Femur (tissue), 1 donor: ENCODE results near the gene CFAP53.
"Not testable (repeated sequence)": the region's sequence is repeated elsewhere in the genome, so short reads cannot be mapped to it uniquely, and the experiment has no call there.

Experiments used
- DNase-seq: peaks from one replicate; pipeline ENCODE4 v3.0.0-alpha.2; 2017

Gene CFAP53

DNA sequence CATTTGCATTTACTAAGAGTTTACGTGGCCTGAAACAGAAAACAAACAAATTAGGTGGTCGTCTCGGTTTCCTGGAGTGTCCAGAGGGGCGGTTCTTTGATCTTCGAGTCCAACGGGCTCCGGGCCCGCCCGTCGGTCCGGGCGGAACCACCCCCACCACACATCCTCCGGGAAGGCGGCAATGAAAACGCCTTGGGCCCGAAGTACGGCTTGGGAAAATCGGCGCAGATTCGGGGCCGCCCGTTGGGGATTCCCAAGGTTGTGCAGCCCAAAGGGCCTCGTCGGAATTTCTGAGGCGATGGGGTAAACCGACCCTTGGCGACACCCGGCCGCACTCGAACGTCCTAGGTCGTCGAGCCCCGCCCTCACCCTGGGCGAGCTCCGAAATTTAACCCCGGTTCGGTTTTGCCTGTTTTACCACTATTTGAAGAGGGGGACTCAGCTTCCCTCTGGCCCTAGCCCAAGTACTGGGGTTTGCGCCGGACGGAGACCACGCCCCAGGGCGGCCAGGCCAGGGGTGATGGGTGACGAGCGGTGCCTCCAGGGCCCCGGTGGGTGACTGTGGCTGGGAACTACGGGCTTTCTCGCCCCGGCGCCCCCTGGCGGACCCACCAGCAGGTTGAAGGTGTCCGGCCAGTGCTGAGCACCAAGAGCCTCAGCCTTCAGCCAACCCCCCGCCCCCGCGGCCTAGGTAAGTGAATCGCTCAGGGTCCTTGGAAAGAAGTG is 1.9 kb upstream of the CFAP53 start:
- peak; percentile 81 for DNase-seq

DNA sequence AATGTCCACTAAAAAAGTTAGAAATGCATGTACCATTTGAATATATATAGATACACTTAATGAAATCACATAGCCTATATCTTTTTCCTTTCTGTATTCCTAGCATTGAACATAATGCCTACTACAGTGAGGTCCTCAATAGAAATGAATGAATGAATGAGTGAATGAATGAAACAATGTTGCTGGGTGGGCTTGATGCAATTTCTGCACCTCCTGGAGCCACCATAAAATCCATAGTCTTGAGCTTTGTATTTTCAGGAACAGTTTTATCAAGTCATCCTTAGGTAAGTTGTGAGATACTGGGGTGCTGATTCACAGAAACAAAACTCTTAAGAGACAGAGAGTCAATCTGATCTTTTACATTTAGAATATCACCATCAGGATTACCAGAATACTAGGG is 3.3 kb downstream of the CFAP53 start:
- no peak for DNase-seq

DNA sequence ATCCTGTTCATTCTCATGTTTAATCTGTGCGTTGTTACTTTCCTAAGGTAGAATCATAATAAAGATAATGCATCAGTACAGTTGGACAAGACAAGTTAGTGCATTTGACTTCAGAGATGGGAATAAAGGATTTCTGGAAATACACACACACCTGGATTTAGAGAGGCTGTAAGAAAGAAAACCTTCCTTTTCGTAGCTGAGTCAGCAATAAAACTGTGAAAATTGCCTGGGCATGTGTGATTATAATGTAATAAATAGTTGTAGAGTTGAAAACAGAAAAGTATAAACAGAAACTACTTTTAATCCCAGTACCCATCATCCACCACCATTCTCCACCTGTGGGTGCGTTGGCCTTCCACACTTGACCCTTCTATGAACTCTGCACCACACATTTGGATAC is 15.4 kb downstream of the CFAP53 start:
- no peak for DNase-seq

DNA sequence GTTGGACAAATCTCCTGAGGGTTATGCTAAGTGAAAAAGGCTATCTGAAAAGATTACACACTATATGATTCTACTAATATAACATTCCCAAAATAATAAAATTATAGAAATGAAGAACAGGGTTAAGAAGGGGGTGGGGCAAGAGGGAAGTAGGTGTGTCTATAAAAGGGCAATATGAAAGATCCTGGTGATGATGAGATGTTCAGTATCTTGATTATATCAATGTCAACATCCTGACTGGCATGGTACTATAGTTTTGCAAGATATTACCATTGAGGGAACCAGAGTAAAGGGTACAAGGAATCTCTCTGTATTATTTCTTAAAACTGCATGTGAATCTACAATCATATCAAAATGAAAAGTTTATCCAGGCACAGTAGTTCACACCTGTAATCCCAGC is 16.7 kb downstream of the CFAP53 start:
- DNase-seq: no peak

DNA sequence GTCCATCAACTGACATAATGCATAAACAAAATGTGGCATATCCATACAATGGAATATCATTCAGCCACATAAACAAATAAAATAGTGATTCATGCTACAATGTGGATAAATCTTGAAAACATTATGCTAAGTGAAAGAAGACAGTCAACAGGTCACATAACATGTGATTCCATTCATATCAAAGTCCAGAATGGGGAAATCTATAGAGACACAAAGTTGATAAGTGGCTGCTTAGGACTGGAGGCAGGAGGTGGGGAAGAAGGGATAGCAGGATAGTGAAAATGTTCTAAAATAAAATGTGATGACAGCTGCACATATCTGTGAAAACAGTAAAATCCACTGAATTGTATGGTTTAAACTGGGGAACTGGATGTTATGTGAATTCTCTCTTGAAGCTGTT is 18.7 kb downstream of the CFAP53 start:
- DNase-seq: no peak

DNA sequence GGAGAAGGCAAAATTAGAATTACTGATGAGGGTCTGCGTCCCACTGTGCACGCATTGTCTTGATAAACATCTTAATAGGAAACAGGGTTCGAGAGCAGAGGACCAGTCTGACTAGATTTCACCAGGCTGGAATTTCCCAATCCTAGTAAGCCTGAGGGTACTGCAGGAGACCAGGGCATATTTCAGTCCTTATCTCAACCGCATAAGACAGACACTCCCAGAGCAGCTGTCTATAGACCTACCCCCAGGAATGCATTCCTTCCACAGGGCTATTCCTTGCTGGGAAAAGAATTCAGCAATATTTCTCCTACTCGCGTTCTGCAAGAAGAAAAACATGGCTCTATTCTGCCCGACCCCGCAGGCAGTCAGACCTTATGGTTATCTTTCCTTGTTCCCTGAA is 24.5 kb downstream of the CFAP53 start:
- DNase-seq: not testable (repeated sequence)

DNA sequence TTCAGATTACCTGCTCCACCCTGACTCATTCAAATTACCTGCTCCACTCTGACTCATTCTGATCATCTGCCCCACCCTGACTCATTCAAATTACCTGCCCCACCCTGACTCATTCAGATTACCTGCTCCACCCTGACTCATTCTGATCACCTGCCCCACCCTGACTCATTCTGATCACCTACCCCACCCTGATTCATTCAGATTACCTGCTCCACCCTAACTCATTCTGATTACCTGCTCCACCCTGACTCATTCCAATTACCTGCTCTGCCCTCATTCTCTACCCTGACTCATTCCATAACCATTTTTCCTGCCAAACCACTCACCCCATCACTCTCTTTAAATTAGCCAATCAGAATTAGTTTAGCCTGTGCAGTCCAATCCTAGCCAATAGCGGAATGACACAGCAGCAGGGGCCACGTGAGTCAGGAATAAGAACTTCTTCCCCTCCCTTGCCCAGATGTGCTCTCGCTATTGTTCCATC is 26.2 kb downstream of the CFAP53 start:
- DNase-seq: no peak

DNA sequence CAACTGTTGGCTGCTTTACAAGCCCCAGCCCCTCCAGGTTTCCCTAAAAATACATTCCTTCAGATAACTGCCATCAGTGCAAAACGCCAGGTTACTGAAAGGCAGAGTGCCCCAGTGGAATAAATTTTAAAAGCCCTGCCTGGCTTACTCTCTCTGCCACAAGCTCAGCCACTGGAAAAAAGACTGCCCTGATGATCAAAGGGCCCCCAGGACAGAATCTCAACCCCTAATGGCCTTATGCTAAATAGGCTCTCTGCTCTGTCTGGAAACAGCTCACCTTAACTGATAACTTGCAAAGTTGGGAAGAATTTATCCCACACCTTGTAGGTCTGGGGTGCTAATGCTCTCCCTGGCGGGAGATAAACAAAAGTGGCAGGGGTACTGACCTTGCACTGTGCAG is 33.9 kb downstream of the CFAP53 start:
- DNase-seq: no peak

DNA sequence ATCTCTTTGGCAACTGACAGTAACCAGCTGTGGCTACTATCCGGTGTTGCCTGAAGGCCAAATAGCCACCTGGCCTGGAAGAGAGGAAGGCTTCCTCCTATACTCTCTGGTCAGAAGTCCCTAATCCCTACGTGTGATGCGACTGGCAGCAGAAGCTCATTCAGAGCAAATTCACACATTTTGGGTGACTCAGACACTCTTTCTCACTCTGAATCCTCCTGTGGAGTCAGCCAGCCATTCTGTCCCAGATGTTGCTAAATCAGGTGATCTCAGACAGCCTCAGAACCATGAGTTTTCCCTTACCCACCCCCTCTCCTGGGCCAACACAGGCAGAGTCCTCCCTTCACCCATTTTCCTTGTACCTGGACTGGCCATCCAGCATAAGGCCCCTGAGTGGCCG is 34.7 kb downstream of the CFAP53 start:
- DNase-seq: no peak

DNA sequence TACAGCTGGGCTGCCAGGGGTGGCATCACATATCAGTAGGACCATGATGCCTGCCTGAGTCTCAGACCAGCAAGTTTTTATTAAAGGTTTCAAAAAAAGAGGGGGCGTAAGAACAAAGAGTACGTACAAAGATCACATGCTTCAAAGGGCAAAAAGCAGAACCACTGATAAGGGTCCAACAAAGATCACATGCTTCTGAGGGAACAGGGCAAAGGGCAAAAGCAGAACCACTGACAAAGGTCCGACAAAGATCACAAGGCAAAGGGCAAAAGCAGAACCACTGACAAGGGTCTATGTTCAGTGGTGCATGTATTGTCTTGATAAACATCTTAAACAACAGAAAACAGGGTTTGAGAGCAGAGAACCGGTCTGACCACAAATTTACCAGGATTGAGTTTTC is 46.0 kb downstream of the CFAP53 start:
- DNase-seq: not testable (repeated sequence)

DNA sequence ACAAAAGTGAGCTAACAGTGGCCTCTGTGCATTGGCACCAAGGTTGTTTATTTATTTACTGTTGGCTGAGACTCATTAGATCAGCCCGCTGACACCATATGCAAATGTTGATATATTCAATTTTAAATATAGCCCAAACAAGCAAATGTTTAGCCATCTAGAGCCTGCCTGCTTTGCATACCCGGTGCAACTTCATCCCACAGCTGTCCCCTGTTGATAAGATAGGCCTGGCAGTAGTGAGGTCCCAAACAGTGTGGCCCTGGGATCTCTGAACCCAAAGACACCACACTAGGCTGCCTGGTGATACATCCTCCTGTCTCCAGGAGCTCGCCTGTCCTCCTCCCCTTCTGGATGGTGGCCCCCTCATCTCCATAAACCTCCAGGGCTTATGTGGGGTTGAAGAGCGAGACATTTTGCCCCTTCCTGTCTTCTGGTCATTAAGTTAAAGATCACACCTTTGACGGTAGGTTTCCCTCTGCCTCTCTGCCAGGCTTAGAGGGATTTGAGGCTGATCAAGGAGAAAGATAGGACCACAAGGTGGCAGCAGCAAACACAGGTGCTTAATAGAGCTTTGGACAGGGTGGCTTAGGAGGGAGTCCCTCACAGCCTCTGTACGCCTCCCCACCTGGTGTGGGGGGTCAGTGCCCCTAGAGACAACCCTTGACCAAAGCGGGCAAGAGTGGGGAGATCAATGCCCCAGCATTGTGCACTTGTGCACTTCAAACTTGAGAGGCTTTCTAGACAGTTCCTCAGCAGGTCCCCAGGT is 47.7 kb downstream of the CFAP53 start:
- DNase-seq: no peak

DNA sequence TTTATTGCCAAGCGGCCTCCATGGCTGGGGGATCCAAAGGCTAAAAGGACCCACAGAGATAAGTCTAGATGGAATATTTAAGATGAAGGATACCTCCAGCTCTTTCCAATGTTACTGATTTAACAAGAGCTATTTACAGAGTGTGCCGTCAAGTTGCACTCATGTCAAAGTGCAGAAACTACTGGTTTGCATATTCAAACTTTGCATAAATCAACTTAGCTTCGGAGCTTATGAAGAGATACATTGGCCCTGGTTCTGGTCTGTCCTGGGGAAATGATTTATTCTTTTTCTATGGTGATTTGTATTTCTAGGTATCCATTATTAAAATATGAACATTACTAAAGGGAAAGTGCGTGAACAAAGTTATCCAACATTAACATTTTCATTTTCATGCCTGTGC is 57.0 kb downstream of the CFAP53 start:
- no peak for DNase-seq

DNA sequence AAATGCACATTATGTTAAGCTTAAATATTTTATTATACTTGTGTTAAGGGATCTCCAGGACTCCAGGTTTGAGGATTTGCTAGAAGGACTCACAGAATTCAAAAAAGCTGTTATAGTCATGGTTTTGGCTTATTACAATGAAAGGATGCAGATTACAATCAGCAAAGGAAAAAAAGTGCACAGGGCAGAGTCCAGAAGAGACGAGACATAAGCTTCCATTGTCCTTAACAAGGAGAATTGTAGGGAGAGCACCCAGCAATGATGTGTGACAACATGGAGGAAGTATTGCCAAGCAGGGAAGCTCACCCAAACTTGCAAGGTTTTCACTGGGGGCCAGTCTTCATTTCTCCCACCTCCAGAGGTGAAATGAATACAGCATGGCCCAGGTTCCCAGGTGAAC is 58.6 kb downstream of the CFAP53 start:
- DNase-seq: no peak

DNA sequence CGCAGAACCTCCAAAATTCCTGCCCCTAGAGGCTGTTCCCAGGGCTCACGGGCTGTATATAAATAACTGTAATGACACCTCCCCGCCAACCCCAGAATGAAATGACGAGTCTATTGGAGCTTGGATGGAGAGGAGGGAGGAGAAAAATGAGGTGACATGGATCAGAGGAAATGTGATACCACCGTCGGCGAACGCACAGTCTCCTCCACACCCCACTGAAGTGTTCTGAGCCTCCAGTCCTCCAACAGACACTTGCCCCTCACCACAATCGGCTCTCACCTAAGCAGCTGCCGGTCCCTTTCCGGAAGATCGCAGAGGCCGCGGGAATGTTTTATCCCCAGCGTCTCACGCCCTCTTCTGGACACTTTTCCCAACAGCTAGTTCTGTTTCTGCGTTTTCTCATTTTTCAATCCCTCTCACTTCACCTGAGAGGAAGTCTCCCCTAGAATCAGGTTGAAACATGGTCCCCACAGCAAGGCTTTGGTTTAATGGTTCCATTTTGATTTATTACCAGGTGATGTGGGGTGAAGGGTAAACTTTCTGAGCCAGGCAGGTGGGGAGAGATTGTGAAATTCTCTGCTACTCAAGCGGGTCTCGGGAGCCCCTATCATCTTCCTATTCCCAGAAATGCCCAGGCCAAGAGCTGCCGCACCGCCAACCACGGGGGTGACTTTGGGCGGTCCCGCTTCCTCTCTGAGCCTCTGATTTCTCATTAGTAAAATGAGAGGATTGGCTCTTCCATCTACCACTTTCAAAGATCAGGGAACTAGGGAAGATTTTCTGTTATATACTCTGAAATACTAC is 62.3 kb downstream of the CFAP53 start:
- peak; percentile 48 for DNase-seq

DNA sequence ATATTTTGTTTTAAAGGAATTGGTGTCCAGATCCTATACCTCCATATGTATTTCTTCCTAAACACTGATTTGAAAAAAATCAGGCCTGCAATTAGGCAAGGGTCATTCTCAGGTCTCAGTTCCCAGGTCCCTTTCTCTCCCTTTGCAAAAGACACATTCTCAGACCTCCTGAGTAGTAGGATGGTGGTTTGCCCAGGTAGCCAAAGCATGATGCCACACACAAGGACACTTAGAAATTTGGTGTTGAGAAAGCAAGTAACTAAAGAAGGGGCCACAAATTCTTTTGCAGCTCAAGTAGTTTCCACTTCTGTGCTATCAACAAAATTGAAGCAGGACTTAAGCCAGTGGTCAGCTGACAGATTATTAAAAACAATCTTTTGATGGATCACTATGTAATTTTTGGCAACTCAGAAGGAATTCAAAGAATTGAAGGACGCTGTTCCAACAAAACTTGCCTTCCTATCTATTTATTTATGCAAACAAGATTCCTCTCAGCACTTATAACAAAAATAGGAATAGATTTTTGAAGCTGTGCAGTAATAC is 64.7 kb downstream of the CFAP53 start:
- no peak for DNase-seq

DNA sequence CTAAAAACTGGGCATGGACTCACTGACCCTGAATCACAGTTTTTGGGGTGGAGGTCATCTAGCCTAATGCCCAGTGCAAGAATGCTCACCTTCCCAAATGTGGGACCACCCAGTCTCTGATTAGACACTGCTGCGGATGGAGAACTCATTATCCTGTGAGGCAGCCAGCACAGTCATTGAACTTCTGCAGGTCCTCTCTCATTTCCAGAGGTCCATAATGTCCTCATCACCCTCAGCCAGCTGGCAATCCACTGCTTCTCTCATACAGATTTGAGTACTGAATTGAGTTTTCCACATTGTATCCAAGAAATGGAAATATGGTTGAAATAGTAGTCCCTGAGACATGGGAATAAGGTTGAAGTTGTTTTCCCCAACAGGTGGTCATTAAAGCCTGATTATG is 66.4 kb downstream of the CFAP53 start:
- DNase-seq: peak; percentile 71

DNA sequence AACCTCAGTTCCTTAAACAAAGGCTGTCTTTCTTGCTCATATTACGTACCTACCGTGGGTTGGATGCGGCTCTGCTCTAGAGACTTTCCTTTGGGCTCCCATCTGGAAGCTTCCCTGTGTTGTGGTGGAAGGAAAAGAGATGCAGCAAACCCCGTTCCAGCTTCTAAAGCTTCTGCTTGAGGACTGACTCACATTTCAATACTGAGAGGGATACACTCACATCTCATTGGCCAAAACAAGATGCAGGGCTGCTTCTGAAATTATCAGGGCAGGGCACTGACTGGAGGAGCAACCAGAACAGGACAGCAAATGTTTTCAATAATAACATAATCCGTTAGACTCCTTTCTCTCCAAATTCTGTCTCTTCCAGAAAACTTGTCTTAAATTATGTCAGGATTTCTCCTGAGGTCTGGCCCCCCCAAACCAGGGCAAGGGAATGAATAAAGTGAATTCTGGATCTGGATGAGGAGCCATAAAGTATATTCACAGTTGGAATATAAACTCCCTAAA is 66.9 kb downstream of the CFAP53 start:
- peak; percentile 66 for DNase-seq

DNA sequence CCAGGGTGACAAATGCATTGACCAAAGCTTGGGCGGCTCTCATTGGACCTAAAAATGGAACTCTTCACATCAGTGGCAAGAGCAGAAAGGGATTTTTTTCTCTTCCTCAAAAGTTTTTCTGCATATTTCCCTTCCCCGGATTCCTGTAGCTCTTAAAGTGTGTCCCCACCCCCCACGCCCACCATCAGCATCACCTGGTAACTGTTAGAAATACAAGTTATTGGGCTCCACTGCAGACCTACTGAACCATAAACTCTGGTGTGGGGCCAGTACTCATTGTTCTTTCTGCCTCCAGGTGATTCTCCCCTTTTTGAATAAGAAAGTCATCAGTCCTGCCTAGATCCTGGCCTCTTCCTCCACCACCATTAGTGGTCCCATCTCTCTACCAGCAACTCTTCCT is 70.0 kb downstream of the CFAP53 start:
- no peak for DNase-seq

DNA sequence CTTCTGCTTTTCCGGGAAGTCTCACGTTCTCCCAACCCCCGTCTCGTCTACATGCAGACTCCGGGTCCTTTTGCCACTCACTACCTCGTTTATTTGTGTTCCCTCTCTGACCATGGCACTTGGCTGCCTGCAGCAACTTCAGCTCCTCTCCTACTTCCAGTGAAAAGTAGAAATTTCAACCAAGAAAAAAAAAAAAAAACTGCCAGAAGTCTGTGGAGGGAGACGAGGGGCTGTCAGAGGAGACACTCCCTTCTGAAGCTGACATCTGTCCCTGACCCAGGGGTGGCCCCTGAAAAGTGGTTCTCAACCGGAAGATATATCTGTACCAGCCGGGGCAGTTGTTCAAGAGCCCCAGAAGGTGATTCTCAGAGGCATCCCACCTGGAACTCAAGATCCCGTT is 70.6 kb downstream of the CFAP53 start:
- DNase-seq: no peak

DNA sequence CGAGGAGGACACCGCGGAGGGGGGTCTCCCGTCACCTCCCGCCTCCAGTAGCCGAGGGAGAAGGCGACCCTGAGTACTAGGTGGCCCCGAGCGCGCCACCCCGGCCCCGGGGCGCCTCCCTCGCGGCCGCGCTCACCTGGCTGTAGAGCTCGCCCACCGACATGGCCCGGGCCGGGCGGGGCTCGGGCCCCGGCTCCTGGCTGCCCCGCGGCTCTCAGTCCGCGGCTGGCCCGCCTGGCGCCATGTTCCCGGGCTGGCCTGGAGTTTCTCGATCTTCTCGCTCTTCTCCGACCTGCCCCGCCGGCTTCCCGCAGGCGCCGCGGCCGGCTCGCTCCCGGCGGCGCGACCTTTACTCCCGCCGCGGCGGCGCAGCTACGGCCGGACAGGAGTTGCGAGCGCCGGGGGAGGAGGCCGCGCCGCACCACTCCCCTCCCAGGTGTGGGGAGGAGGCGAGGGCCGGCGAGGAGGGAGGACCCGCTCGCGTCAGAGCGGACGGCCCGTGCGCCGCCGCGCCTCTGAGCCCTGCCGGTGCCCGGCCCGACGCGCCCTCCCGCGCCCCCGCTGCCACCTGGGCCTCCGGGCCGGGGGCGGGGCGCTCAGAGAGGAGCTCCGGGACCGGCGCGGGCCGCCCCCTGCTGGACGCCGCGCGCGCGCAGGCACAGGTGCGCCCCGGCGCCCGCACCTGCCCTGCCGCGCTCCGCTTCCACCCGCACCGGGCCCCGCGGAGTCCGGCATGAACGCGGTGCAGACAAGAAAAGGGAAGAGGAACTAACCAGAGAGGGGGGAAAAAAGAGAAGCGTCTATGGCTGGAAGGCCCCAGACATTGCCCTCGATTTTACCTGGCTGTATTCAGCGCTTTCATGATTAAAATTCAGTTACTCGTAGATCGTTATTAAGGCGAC is 71.4 kb downstream of the CFAP53 start, which contains the start of gene MYO5B:
Gene MYO5B (minus strand): TSS at position 517 of the 902 bp plus-strand sequence. CDS start 354 bp downstream, at position 163.
- DNase-seq: no peak

DNA sequence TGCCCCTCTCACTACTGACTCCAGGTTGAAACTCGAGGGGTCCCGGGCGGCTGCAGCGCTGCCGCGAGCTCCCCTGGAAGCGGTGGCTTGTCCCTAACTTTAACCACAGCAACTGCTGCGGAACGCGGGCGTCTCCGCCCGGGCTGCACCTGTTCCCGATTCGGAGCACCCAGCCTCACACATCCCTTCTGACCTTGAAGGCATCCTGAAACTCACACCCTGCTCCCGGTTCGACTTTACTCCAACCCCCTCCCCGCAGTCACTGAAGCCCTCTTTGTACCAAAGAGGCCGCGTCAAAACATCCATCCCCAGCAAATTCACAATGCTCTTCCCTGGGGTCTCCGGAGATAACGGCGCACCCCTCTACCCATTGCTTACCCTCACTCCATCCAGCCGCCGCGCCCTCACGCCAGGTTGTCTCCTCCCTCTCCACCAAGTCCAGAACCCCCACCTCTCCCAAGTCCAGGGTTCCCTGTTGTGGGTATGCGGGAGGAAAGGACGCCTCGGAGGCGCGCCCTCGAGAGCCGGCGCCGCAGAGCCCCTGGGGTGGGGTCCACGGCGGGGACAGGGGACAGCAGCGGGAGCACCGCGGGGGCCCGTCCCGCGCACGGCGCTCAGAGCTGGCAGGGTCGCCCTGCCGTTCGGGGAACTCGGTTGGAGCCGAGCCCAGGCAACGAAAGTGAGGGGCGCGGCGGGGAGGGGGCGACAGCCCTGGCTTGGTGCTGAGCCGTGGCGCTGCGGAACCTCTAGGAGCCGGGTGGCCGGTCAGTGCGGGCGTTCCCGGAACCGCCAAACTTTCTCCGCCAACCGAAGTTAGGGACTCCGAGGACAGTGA is 72.3 kb downstream of the CFAP53 start:
- DNase-seq: no peak
